H9 (cell line): ENCODE measurements around the gene PDE3B. TPM values are rescaled to one million over a fixed set of nuclear protein-coding genes. Genes with fewer than 3 reads are reported as not detected.

Source experiments
- DNase-seq: peaks from one replicate; pipeline ENCODE4 v3.0.0-alpha.2; 2017
- H2AFZ ChIP-seq: one replicate; pipeline ENCODE4 v1.6.1; 2013; ENCODE audit warnings: mild to moderate bottlenecking, low read length, control low read depth, moderate library complexity
- H2AK5ac ChIP-seq: 2 replicates; pipeline ENCODE4 v1.6.1; 2013; ENCODE audit warnings: low read length, control low read depth, mixed read lengths; ENCODE audit not compliant: insufficient read length
- H2BK120ac ChIP-seq: one replicate; pipeline ENCODE4 v1.6.1; 2013; ENCODE audit warnings: low read depth, mild to moderate bottlenecking, low read length, control low read depth, inconsistent platforms; ENCODE audit not compliant: poor library complexity, severe bottlenecking
- H2BK12ac ChIP-seq: 2 replicates; pipeline ENCODE4 v1.6.1; 2013; ENCODE audit warnings: low read length, control low read depth, mixed read lengths, low read depth; ENCODE audit not compliant: insufficient read length
- H2BK15ac ChIP-seq: 2 replicates; pipeline ENCODE4 v1.6.1; 2013; ENCODE audit warnings: low read depth, low read length, control low read depth
- H2BK20ac ChIP-seq: one replicate; pipeline ENCODE4 v1.6.1; 2013; ENCODE audit warnings: low read depth, mild to moderate bottlenecking, low read length, control low read depth, inconsistent platforms; ENCODE audit not compliant: poor library complexity, severe bottlenecking
- H2BK5ac ChIP-seq: 2 replicates; pipeline ENCODE4 v1.6.1; 2013; ENCODE audit warnings: low read length, control low read depth, mixed read lengths; ENCODE audit not compliant: insufficient read length
- H3K14ac ChIP-seq: 2 replicates; pipeline ENCODE4 v1.6.1; 2013; ENCODE audit warnings: low read length, control low read depth; ENCODE audit not compliant: insufficient read depth
- H3K18ac ChIP-seq: 2 replicates; pipeline ENCODE4 v1.6.1; 2013; ENCODE audit warnings: low read depth, mild to moderate bottlenecking, mixed read lengths, low read length, control low read depth; ENCODE audit not compliant: insufficient read length
- H3K23ac ChIP-seq: 2 replicates; pipeline ENCODE4 v1.6.1; 2013; ENCODE audit warnings: low read length, control low read depth, mixed read lengths, low read depth; ENCODE audit not compliant: insufficient read length
- H3K23me2 ChIP-seq: 2 replicates; pipeline ENCODE4 v1.6.1; 2013; ENCODE audit warnings: low read depth, mild to moderate bottlenecking, mixed read lengths, low read length, control low read depth; ENCODE audit not compliant: insufficient read length, poor library complexity, severe bottlenecking
- H3K27ac ChIP-seq: 2 replicates; pipeline ENCODE4 v1.5.1; 2013; ENCODE audit warnings: low read length, control low read depth, mixed read lengths, low read depth; ENCODE audit not compliant: insufficient read length
- H3K27me3 ChIP-seq: 2 replicates; pipeline ENCODE4 v1.6.1; 2013; ENCODE audit warnings: low read length, control low read depth, inconsistent platforms; ENCODE audit not compliant: insufficient read depth
- H3K4ac ChIP-seq: 2 replicates; pipeline ENCODE4 v1.6.1; 2013; ENCODE audit warnings: low read depth, mild to moderate bottlenecking, control low read depth, inconsistent platforms, low read length, moderate library complexity
- H3K4me1 ChIP-seq: 2 replicates; pipeline ENCODE4 v1.6.1; 2013; ENCODE audit warnings: low read length, control low read depth, inconsistent platforms; ENCODE audit not compliant: insufficient read depth
- H3K4me2 ChIP-seq: 2 replicates; pipeline ENCODE4 v1.6.1; 2013; ENCODE audit warnings: low read length, control low read depth, mixed read lengths; ENCODE audit not compliant: insufficient read length, insufficient read depth
- H3K56ac ChIP-seq: 2 replicates; pipeline ENCODE4 v1.6.1; 2013; ENCODE audit warnings: low read depth, mild to moderate bottlenecking, mixed read lengths, low read length, control low read depth; ENCODE audit not compliant: insufficient read length
- H3K79me1 ChIP-seq: 2 replicates; pipeline ENCODE4 v1.6.1; 2013; ENCODE audit warnings: low read depth, mild to moderate bottlenecking, moderate library complexity, low read length, control low read depth, inconsistent platforms; ENCODE audit not compliant: insufficient read depth, poor library complexity, severe bottlenecking
- H3K79me2 ChIP-seq: 2 replicates; pipeline ENCODE4 v1.6.1; 2013; ENCODE audit warnings: low read length, control low read depth, inconsistent platforms; ENCODE audit not compliant: insufficient read depth
- H3K9ac ChIP-seq: 2 replicates; pipeline ENCODE4 v1.6.1; 2013; ENCODE audit warnings: low read length, control low read depth, mixed read lengths; ENCODE audit not compliant: insufficient read length; ENCODE audit errors: extremely low read depth
- H3K9me3 ChIP-seq: one replicate; pipeline ENCODE4 v1.6.1; 2013; ENCODE audit warnings: low read depth, low read length, inconsistent platforms; ENCODE audit not compliant: control insufficient read depth
- H3T11ph ChIP-seq: one replicate; pipeline ENCODE4 v1.6.1; 2013; ENCODE audit warnings: mild to moderate bottlenecking, low read length, control low read depth, inconsistent platforms
- H4K20me1 ChIP-seq: one replicate; pipeline ENCODE4 v1.6.1; 2013; ENCODE audit not compliant: control insufficient read depth, insufficient read length, insufficient read depth
- H4K5ac ChIP-seq: 2 replicates; pipeline ENCODE4 v1.6.1; 2013; ENCODE audit warnings: low read depth, mild to moderate bottlenecking, mixed read lengths, low read length, control low read depth; ENCODE audit not compliant: insufficient read length
- H4K8ac ChIP-seq: replicated peaks from 2 replicates; pipeline ENCODE4 v1.6.1; 2013; ENCODE audit warnings: low read length, control low read depth, mixed read lengths, low read depth; ENCODE audit not compliant: insufficient read length
- H4K91ac ChIP-seq: 2 replicates; pipeline ENCODE4 v1.6.1; 2013; ENCODE audit warnings: low read depth, mild to moderate bottlenecking, moderate library complexity, mixed read lengths, low read length, control low read depth; ENCODE audit not compliant: insufficient read length
- H3K27ac Mint-ChIP-seq, 3 experiments: 2 replicates in 2 of 3; 3 replicates in 1 of 3; pipeline ENCODE4 v1.8.0; 2020 to 2021; ENCODE audit warnings: mixed read lengths in 3 of 3, mild to moderate bottlenecking in 1 of 3, moderate library complexity in 1 of 3
- H3K27me3 Mint-ChIP-seq: 2 replicates; pipeline ENCODE4 v1.8.0; 2021; ENCODE audit warnings: low read depth, mild to moderate bottlenecking, moderate library complexity, mixed read lengths
- H3K36me3 Mint-ChIP-seq, 3 experiments: 2 replicates in 2 of 3; 3 replicates in 1 of 3; pipeline ENCODE4 v1.8.0; 2020 to 2021; ENCODE audit warnings: low read depth in 3 of 3, mixed read lengths in 3 of 3; ENCODE audit not compliant: insufficient read depth in 1 of 3
- H3K4me1 Mint-ChIP-seq, 2 experiments: 2 replicates each; pipeline ENCODE4 v1.8.0; 2020; ENCODE audit warnings: mixed read lengths in 2 of 2
- H3K4me3 Mint-ChIP-seq, 2 experiments: 2 replicates in 1 of 2; 3 replicates in 1 of 2; pipeline ENCODE4 v1.8.0; 2020 to 2021; ENCODE audit warnings: mild to moderate bottlenecking in 2 of 2, mixed read lengths in 2 of 2, moderate library complexity in 1 of 2
- H3K9me3 Mint-ChIP-seq, 2 experiments: 2 replicates in 1 of 2; 3 replicates in 1 of 2; pipeline ENCODE4 v1.8.0; 2020; ENCODE audit warnings: mild to moderate bottlenecking in 2 of 2, mixed read lengths in 2 of 2, moderate library complexity in 1 of 2
- CTCF ChIP-seq: fragments of 200-600 bp; sonication (generic); conservative IDR thresholded peaks from 3 replicates; pipeline ENCODE4 v1.8.0; 2021; ENCODE audit warnings: antibody characterized with exemption, mild to moderate bottlenecking
- WGBS: extraction: QIAGEN DNeasy Blood & Tissue Kit; methylation state at CpG from one replicate; pipeline ENCODE4 v1.1.7; 2013; ENCODE audit warnings: missing lambda C conversion rate, low lambda C conversion rate, mixed read lengths; ENCODE audit not compliant: insufficient read length; ENCODE audit errors: extremely low coverage; 5-methylcytosine and 5-hydroxymethylcytosine counted together
- total RNA-seq: library from RNA; stranded (reverse); gene quantifications from 2 replicates; pipeline ENCODE4 v1.2.1, GENCODE V29; 2021

The PDE3B gene
- total RNA-seq, 1 experiment from 2014 or later: 6.6 TPM

- no peak overlapping the region for H4K91ac ChIP-seq
- H3K27me3 ChIP-seq: no peaks in the 10 kb centered on the region
- no peak overlapping the region for H2AK5ac ChIP-seq
These were observed 214.8 kb downstream of the PDE3B start for GRCh38 chr11:14858404-14858803.

More at GRCh38 chr11:14858404-14858803, 214.8 kb downstream of the PDE3B start:
- H4K5ac ChIP-seq: no peak overlapping the region
- no peaks in the 10 kb centered on the region for H3K4me1 Mint-ChIP-seq
- H4K8ac ChIP-seq: no peak overlapping the region
- no peaks in the 10 kb centered on the region for H4K20me1 ChIP-seq
- H3K27me3 Mint-ChIP-seq: no peaks in the 10 kb centered on the region
- H3K9ac ChIP-seq: no peak overlapping the region
- no peak overlapping the region for H3K27ac ChIP-seq
- no peaks in the 10 kb centered on the region for H3K4me1 ChIP-seq
- no peak overlapping the region for H3K56ac ChIP-seq
- H3K18ac ChIP-seq: no peak overlapping the region
- no peak overlapping the region for H3K4ac ChIP-seq
- H3K4me2 ChIP-seq: no peak overlapping the region
- WGBS: no CpG with 5 or more reads among the region's 1 CpG
- no peak overlapping the region for H2BK12ac ChIP-seq
- H3K4me3 Mint-ChIP-seq: no peak overlapping the region
- H3K14ac ChIP-seq: no peak overlapping the region
- H2BK120ac ChIP-seq: no peak overlapping the region
- H3K23ac ChIP-seq: no peak overlapping the region
- no peak for TF ChIP-seq CTCF
- H3K36me3 Mint-ChIP-seq: peaks cover 0 to 8% (median 2%) of the 10 kb centered on the region in 3 experiments; a peak in 4 of 7 replicates
- H3K23me2 ChIP-seq: no peaks in the 10 kb centered on the region
- H3K79me1 ChIP-seq: no peaks in the 10 kb centered on the region
- H3K79me2 ChIP-seq: no peaks in the 10 kb centered on the region
- H3T11ph ChIP-seq: no peak overlapping the region
- DNase-seq: no peak
- H3K9me3 Mint-ChIP-seq: no peaks in the 10 kb centered on the region
- no peak overlapping the region for H2BK5ac ChIP-seq
- H2BK20ac ChIP-seq: no peak overlapping the region
- H3K27ac Mint-ChIP-seq: peak overlapping the region in 1 of 3 experiments; percentile 77; a peak in 1 of 7 replicates
- H2AFZ ChIP-seq: no peak overlapping the region
- no peaks in the 10 kb centered on the region for H3K9me3 ChIP-seq
- H2BK15ac ChIP-seq: no peak overlapping the region
